HCEC 1CT (cell line): Measurements from ENCODE around the gene FAM32A.

Experiments used
- DNase-seq: peaks from one replicate; pipeline ENCODE4 v3.0.0-alpha.2; 2017

Gene FAM32A

GRCh38 chr19:16203256-16204004, 18.2 kb downstream of the FAM32A start:
- DNase-seq, result no peak

- no peak for DNase-seq
Observed at GRCh38 chr19:16204005-16204294, 18.7 kb downstream of the FAM32A start.

- DNase-seq, result no peak
Observed at GRCh38 chr19:16205205-16206045, 20.2 kb downstream of the FAM32A start.

- no peak for DNase-seq
Observed at GRCh38 chr19:16206046-16206605, 20.9 kb downstream of the FAM32A start.

GRCh38 chr19:16206637-16207036, 21.4 kb downstream of the FAM32A start:
- no peak for DNase-seq

- no peak for DNase-seq
Observed at GRCh38 chr19:16207063-16207462, 21.9 kb downstream of the FAM32A start.

- DNase-seq, result no peak
Observed at GRCh38 chr19:16207490-16208025, 22.3 kb downstream of the FAM32A start.

- no peak for DNase-seq
Observed at GRCh38 chr19:16208064-16208759, 23.0 kb downstream of the FAM32A start.

GRCh38 chr19:16208847-16209665, 23.8 kb downstream of the FAM32A start:
- DNase-seq, result no peak

GRCh38 chr19:16210168-16210567, 25.0 kb downstream of the FAM32A start:
- DNase-seq, result no peak

GRCh38 chr19:16213076-16213475, 27.9 kb downstream of the FAM32A start:
- no peak for DNase-seq

GRCh38 chr19:16216744-16217670, 31.8 kb downstream of the FAM32A start:
- DNase-seq, result no peak

GRCh38 chr19:16217716-16218451, 32.7 kb downstream of the FAM32A start:
- DNase-seq, result no peak

GRCh38 chr19:16218851-16219250, 33.6 kb downstream of the FAM32A start:
- no peak for DNase-seq

GRCh38 chr19:16222806-16223205, 37.6 kb downstream of the FAM32A start:
- DNase-seq, result no peak

- DNase-seq, result no peak
Observed at GRCh38 chr19:16223746-16224145, 38.5 kb downstream of the FAM32A start.

- DNase-seq, result no peak
Observed at GRCh38 chr19:16224293-16225045, 39.3 kb downstream of the FAM32A start.

GRCh38 chr19:16225279-16226183, 40.3 kb downstream of the FAM32A start:
- no peak for DNase-seq
